ENCODE data around the gene CDKN2A.

The CDKN2A gene

GRCh38 chr9:21941337-21941995, 52.7 kb downstream of the CDKN2A start:
- no peak for DNase-seq (ENCODE audit: low read depth, low spot score)

- no peak for DNase-seq (ENCODE audit: low read depth, low spot score)
These were observed 58.0 kb downstream of the CDKN2A start for GRCh38 chr9:21936161-21936560.

GRCh38 chr9:21935631-21936030, 58.6 kb downstream of the CDKN2A start:
- no peak for DNase-seq (ENCODE audit: low read depth, low spot score)

- DNase-seq (ENCODE audit: low read depth, low spot score), result no peak
These were observed 60.3 kb downstream of the CDKN2A start for GRCh38 chr9:21933865-21934264.

- DNase-seq (ENCODE audit: low read depth, low spot score), result no peak
These were observed 60.9 kb downstream of the CDKN2A start for GRCh38 chr9:21933281-21933680.

GRCh38 chr9:21931428-21931827, 62.8 kb downstream of the CDKN2A start:
- no peak for DNase-seq (ENCODE audit: low read depth, low spot score)

GRCh38 chr9:21927752-21928151, 66.4 kb downstream of the CDKN2A start:
- DNase-seq (ENCODE audit: low read depth, low spot score), result no peak

GRCh38 chr9:21923694-21924093, 70.5 kb downstream of the CDKN2A start:
- no peak for DNase-seq (ENCODE audit: low read depth, low spot score)

GRCh38 chr9:21919377-21920362, 74.5 kb downstream of the CDKN2A start:
- DNase-seq (ENCODE audit: low read depth, low spot score), result no peak

All from activated naive CD8-positive, alpha-beta T cell treated with anti-CD3 and anti-CD28 coated beads, Interleukin-2, amount 50 U/mL, for 16 hours (primary cell).